ENCODE measurements around the gene BRINP3.

- no peak for TF ChIP-seq E2F4 (CRISPR knock-in tag; IDR thresholded peaks at IDR 0.05; ENCODE audit: borderline replicate concordance, low read depth)
- TF ChIP-seq SP1 (CRISPR knock-in tag; conservative IDR thresholded peaks at IDR 0.05), result no peak
- no peak for TF ChIP-seq TEAD4 (CRISPR knock-in tag; IDR thresholded peaks at IDR 0.05)
- TF ChIP-seq CTCF (IDR thresholded peaks at IDR 0.05), result no peak
- TF ChIP-seq NR2C2 (CRISPR knock-in tag; IDR thresholded peaks at IDR 0.05), result no peak
- no peak for TF ChIP-seq ATF3 (CRISPR knock-in tag; conservative IDR thresholded peaks at IDR 0.05)
- TF ChIP-seq ZNF423 (CRISPR knock-in tag; IDR thresholded peaks at IDR 0.05), result no peak
- no peak for TF ChIP-seq ATF6 (CRISPR knock-in tag; IDR thresholded peaks at IDR 0.05)
- TF ChIP-seq ZNF317 (CRISPR knock-in tag; IDR thresholded peaks at IDR 0.05; ENCODE audit: borderline replicate concordance, low read depth), result no peak
- TF ChIP-seq ESRRA (CRISPR knock-in tag; IDR thresholded peaks at IDR 0.05; ENCODE audit: borderline replicate concordance), result no peak
- TF ChIP-seq MLX (CRISPR knock-in tag; IDR thresholded peaks at IDR 0.05), result no peak
- no peak for TF ChIP-seq FOXP1 (CRISPR knock-in tag; IDR thresholded peaks at IDR 0.05; ENCODE audit: borderline replicate concordance)
These were observed 372.7 kb downstream of the BRINP3 start for GRCh38 chr1:190104961-190105360.

All from WTC11 (cell line).